A549 (cell line): ENCODE data around the gene RPN2.

Source experiments
- JUN ChIP-seq, 2 experiments: fragments of >200 bp; sonication (Bioruptor Twin); formaldehyde crosslinking; IDR thresholded peaks; 2 replicates in 1 of 2; 3 replicates in 1 of 2; pipeline ENCODE4 v1.6.1; 2016 to 2017
- KDM1A ChIP-seq: fragments of 200-600 bp; sonication (generic); IDR thresholded peaks from 2 replicates; pipeline ENCODE4 v1.6.1; 2016; ENCODE audit warnings: low read depth, mild to moderate bottlenecking
- MAZ ChIP-seq: fragments of 150-350 bp; IDR thresholded peaks from 2 replicates; pipeline ENCODE4 v1.6.1; 2014; ENCODE audit warnings: antibody characterized with exemption, low read depth, low read length, borderline replicate concordance
- REST ChIP-seq: fragments of 200-600 bp; sonication (generic); IDR thresholded peaks from 2 replicates; pipeline ENCODE4 v1.6.1; 2016; ENCODE audit warnings: antibody characterized with exemption, mild to moderate bottlenecking, moderate library complexity
- RFX5 ChIP-seq: fragments of 450-650 bp; IDR thresholded peaks from 2 replicates; pipeline ENCODE4 v1.7.1; 2014; ENCODE audit warnings: antibody characterized with exemption, mild to moderate bottlenecking, moderate library complexity
- TP53 ChIP-seq: fragments of 250-450 bp; sonication (Bioruptor Pico); IDR thresholded peaks from 2 replicates; pipeline ENCODE4 v1.5.0; 2021; ENCODE audit warnings: mild to moderate bottlenecking, moderate library complexity
- USF2 ChIP-seq: fragments of 450-650 bp; IDR thresholded peaks from 2 replicates; pipeline ENCODE4 v1.6.1; 2014; ENCODE audit warnings: antibody characterized with exemption

DNA sequence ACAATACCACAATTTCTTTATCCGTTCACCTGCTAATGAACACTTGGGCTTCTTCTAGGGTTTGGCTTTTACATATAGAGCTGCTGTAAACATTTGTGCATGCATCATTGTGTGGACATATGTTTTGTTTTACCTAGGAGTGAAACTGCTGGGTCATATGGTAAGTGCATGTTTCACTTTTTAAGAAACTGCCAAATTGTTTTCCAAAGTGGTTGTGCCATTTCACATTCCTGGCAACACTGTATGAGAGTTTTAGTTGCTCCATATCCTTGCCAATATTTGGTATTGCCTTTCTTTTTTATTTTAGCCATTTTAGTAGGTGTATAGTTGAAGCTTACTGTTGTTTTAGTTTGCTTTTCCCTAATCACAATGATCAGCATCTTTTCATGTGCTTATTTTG is 14.1 kb upstream of the RPN2 start:
- no peak for TF ChIP-seq RFX5
- TF ChIP-seq TP53, result no peak
- no peak for TF ChIP-seq JUN (IDR thresholded peaks at IDR 0.05)
- no peak for TF ChIP-seq KDM1A
- TF ChIP-seq REST, result no peak
- TF ChIP-seq MAZ, result no peak
- TF ChIP-seq USF2, result no peak
